ENCODE data around the gene ACMSD. TPM values are rescaled to one million over a fixed set of nuclear protein-coding genes. Genes with fewer than 3 reads are reported as not detected.

Gene ACMSD
- total and polyA plus RNA-seq, 2 donors = not detected

DNA sequence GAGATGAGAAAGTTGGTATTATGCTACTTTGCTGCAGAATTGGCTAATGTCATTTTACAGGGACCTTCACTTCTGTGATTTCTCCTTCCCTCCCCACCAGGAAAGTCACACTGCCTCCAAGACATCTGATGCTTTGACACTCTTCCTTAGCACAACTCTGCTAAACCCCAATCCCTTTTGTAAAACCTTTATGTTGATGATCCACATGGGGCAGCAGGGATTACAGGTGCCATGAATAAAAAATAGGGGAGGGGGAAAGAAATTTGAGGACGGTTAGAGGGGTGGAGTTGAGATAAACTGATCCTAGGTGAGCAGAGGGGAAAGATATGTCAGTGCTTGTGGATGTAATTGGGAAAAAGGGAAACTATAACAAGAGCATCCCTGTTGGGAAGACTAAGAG, 106.6 kb downstream of the ACMSD start:
- no peaks in the 10 kb centered on the region for H3K4me1 ChIP-seq (ENCODE audit: control insufficient read depth in 2 of 2, insufficient read depth in 2 of 2, low read length in 2 of 2)
- H3K27me3 ChIP-seq (ENCODE audit: control insufficient read depth in 2 of 2, insufficient read depth in 1 of 2, low read length in 1 of 2) = no peaks in the 10 kb centered on the region
- peaks cover 27 to 54% of the 10 kb centered on the region in 2 donors for H3K36me3 ChIP-seq (ENCODE audit: control insufficient read depth in 2 of 2, insufficient read depth in 2 of 2, low read length in 1 of 2)
- WGBS = 91% methylated on average over 1 of the region's 1 CpG
- H3K4me3 ChIP-seq (ENCODE audit: low read length in 2 of 2) = no peak overlapping the region
- H3K9me3 ChIP-seq (ENCODE audit: control insufficient read depth in 2 of 2, insufficient read depth in 1 of 2, low read length in 1 of 2) = no peaks in the 10 kb centered on the region
- no peak overlapping the region for H3K27ac ChIP-seq (ENCODE audit: low read depth in 1 of 2, low read length in 1 of 2)
- no peak for DNase-seq (ENCODE audit: low read depth in 6 of 9, low spot score in 9 of 9)

DNA sequence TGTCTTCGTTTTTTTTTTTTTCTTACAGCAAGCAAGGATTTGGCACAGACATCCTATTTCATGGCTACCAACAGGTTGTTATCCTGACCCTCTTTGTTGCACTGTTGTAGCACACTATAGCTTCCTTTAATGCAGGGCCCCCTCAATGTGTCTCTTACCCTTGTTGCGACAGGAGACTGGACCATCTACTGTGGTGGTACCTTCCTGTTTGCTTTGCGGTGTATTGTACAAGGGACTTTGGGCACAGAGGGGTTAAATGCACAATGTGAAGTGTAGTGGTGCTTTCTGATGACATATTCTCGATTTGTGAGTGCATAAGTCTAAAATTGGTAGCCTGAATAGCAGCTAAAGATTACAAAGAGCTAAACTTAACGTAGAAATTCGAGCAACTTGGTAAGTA, 107.7 kb downstream of the ACMSD start:
- H3K36me3 ChIP-seq (ENCODE audit: control insufficient read depth in 2 of 2, insufficient read depth in 2 of 2, low read length in 1 of 2) = peaks cover 26 to 54% of the 10 kb centered on the region in 2 donors
- H3K4me3 ChIP-seq (ENCODE audit: low read length in 2 of 2) = no peak overlapping the region
- no peak overlapping the region for H3K27ac ChIP-seq (ENCODE audit: low read depth in 1 of 2, low read length in 1 of 2)
- DNase-seq (ENCODE audit: low read depth in 6 of 9, low spot score in 9 of 9) = no peak
- H3K27me3 ChIP-seq (ENCODE audit: control insufficient read depth in 2 of 2, insufficient read depth in 1 of 2, low read length in 1 of 2) = no peaks in the 10 kb centered on the region
- H3K9me3 ChIP-seq (ENCODE audit: control insufficient read depth in 2 of 2, insufficient read depth in 1 of 2, low read length in 1 of 2) = no peaks in the 10 kb centered on the region
- 98% methylated on average over 6 of the region's 6 CpGs for WGBS
- H3K4me1 ChIP-seq (ENCODE audit: control insufficient read depth in 2 of 2, insufficient read depth in 2 of 2, low read length in 2 of 2) = no peaks in the 10 kb centered on the region

DNA sequence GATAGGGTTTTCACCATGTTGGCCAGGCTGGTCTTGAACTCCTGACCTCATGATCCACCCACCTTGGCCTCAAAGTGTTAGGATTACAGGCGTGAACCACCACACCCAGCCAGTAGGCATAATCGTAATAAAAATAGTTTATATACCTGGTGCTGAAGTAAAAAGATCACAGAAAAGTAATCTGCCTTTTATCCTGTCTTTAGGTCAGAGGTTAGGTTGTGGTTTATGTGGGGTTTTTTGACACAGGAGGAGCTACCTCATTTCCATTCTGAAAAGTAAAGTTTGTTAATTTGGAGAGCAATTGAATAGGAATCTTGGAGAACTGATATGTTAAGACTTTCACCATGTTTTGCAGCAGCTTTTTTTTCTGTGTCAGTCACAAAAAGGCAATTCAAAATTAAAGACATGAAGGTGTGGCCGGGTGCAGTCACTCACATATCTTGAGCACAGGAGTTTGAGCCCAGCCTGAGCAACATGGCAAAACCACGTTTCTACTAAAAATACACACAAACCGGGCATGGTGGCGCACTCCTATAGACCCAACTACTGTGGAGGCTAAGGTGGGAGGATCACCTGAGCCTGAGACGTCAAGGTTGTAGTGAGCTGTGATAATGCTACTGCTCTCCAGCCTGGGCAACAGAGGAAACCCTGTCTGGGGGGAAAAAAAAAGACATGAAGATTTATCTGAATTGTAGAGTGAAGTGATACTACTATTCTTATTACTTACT, 111.7 kb downstream of the ACMSD start:
- no peak overlapping the region for H3K4me3 ChIP-seq (ENCODE audit: low read length in 2 of 2)
- no peaks in the 10 kb centered on the region for H3K27me3 ChIP-seq (ENCODE audit: control insufficient read depth in 2 of 2, insufficient read depth in 1 of 2, low read length in 1 of 2)
- WGBS = 79% methylated on average over 7 of the region's 7 CpGs
- peaks cover 37 to 70% of the 10 kb centered on the region in 2 donors for H3K36me3 ChIP-seq (ENCODE audit: control insufficient read depth in 2 of 2, insufficient read depth in 2 of 2, low read length in 1 of 2)
- H3K9me3 ChIP-seq (ENCODE audit: control insufficient read depth in 2 of 2, insufficient read depth in 1 of 2, low read length in 1 of 2) = no peaks in the 10 kb centered on the region
- no peaks in the 10 kb centered on the region for H3K4me1 ChIP-seq (ENCODE audit: control insufficient read depth in 2 of 2, insufficient read depth in 2 of 2, low read length in 2 of 2)
- peak in 1 of 9 donors; percentile 26 for DNase-seq (ENCODE audit: low read depth in 6 of 9, low spot score in 9 of 9)
- H3K27ac ChIP-seq (ENCODE audit: low read depth in 1 of 2, low read length in 1 of 2) = peak overlapping the region in 1 of 2 donors; percentile 46

DNA sequence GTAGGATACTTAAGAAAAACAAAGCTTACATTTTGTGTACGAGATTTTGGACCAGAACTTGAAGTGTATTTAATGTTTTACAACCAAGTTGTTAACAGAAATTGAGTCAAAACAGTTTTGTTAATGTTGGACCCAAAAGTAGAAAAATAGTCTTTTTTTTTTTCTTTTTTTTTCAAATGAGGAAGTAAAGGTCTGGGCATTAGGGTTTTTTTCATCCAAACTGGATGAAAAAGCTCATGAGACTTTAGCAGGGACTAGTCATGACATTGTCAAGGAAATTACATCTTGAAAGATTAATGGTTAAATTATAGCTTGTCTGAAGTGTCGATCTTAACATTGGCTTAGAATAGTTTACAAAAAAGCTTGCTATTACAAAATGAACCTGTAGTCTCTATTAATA, 112.5 kb downstream of the ACMSD start:
- no peak overlapping the region for H3K27ac ChIP-seq (ENCODE audit: low read depth in 1 of 2, low read length in 1 of 2)
- H3K27me3 ChIP-seq (ENCODE audit: control insufficient read depth in 2 of 2, insufficient read depth in 1 of 2, low read length in 1 of 2) = no peaks in the 10 kb centered on the region
- no peaks in the 10 kb centered on the region for H3K4me1 ChIP-seq (ENCODE audit: control insufficient read depth in 2 of 2, insufficient read depth in 2 of 2, low read length in 2 of 2)
- no peaks in the 10 kb centered on the region for H3K9me3 ChIP-seq (ENCODE audit: control insufficient read depth in 2 of 2, insufficient read depth in 1 of 2, low read length in 1 of 2)
- 71% methylated on average over 2 of the region's 2 CpGs for WGBS
- H3K36me3 ChIP-seq (ENCODE audit: control insufficient read depth in 2 of 2, insufficient read depth in 2 of 2, low read length in 1 of 2) = peaks cover 37 to 77% of the 10 kb centered on the region in 2 donors
- DNase-seq (ENCODE audit: low read depth in 6 of 9, low spot score in 9 of 9) = no peak
- H3K4me3 ChIP-seq (ENCODE audit: low read length in 2 of 2) = no peak overlapping the region

Other genes starting within 250 kb of the ACMSD start
- gene TMEM163, start 119.6 kb upstream of the ACMSD start, total RNA-seq = 5.0 TPM
- gene TMEM163, start 119.6 kb upstream of the ACMSD start, polyA plus RNA-seq = 5.0 TPM
- gene CCNT2, start 80.2 kb downstream of the ACMSD start, total RNA-seq = 27.0 TPM
- 26.1 TPM for gene CCNT2, start 80.2 kb downstream of the ACMSD start, polyA plus RNA-seq
- gene MAP3K19, start 208.8 kb downstream of the ACMSD start, total RNA-seq = 0.05 TPM
- 0.11 TPM for gene MAP3K19, start 208.8 kb downstream of the ACMSD start, polyA plus RNA-seq
- gene RAB3GAP1, start 213.7 kb downstream of the ACMSD start, total RNA-seq = 29.8 TPM
- 25.5 TPM for gene RAB3GAP1, start 213.7 kb downstream of the ACMSD start, polyA plus RNA-seq